K562 (cell line): ENCODE measurements around the gene CD82. TPM values are rescaled to one million over a fixed set of nuclear protein-coding genes. Genes with fewer than 3 reads are reported as not detected.

Source experiments
- ARID4B ChIP-seq: sonication (generic); formaldehyde crosslinking; IDR thresholded peaks from 2 replicates; pipeline ENCODE4 v1.8.0; 2022; ENCODE audit warnings: mild to moderate bottlenecking, missing genetic modification reagents
- BCOR ChIP-seq: fragments of 450-650 bp; IDR thresholded peaks from 2 replicates; pipeline ENCODE4 v1.6.1; 2016
- BRF1 ChIP-seq: IDR thresholded peaks from 3 replicates; pipeline ENCODE4 v1.6.1; 2011; ENCODE audit warnings: borderline replicate concordance, mild to moderate bottlenecking; ENCODE audit not compliant: insufficient read length; ENCODE audit errors: extremely low read depth
- CEBPZ ChIP-seq: fragments of 150-350 bp; IDR thresholded peaks from 2 replicates; pipeline ENCODE4 v1.6.1; 2014; ENCODE audit warnings: low read depth, mild to moderate bottlenecking, low read length, borderline replicate concordance
- CREBBP ChIP-seq: IDR thresholded peaks from one replicate; pipeline ENCODE4 v1.6.1; 2012; ENCODE audit warnings: low read depth, mild to moderate bottlenecking, control low read depth, inconsistent platforms, low read length
- E2F1 ChIP-seq: sonication (generic); formaldehyde crosslinking; IDR thresholded peaks from 2 replicates; pipeline ENCODE4 v1.8.1; 2023; ENCODE audit warnings: mild to moderate bottlenecking, missing genetic modification reagents, moderate library complexity
- GTF2E2 ChIP-seq: fragments of 200-800 bp; sonication (Bioruptor generic); IDR thresholded peaks from 2 replicates; pipeline ENCODE4 v1.6.1; 2016; ENCODE audit warnings: missing genetic modification characterization, missing compliant biosample characterization
- MNT ChIP-seq, 2 experiments: fragments of 450-650 bp; conservative IDR thresholded peaks; 2 replicates each; pipeline ENCODE4 v1.6.1; 2017; ENCODE audit warnings: mild to moderate bottlenecking in 2 of 2, moderate library complexity in 2 of 2
- NFIX ChIP-seq: fragments of 250-450 bp; sonication (Bioruptor Pico); IDR thresholded peaks from 2 replicates; pipeline ENCODE4 v1.4.0; 2020; ENCODE audit warnings: low read depth, mild to moderate bottlenecking, moderate library complexity
- SMC3 ChIP-seq: conservative IDR thresholded peaks from 2 replicates; pipeline ENCODE4 v1.6.1; 2011; ENCODE audit warnings: low read depth, low read length, improper control_type of control experiment; ENCODE audit not compliant: insufficient read depth
- TBP ChIP-seq: optimal IDR thresholded peaks from 2 replicates; pipeline ENCODE3; 2011; ENCODE audit warnings: low read depth, low read length, improper control_type of control experiment
- YBX1 ChIP-seq: fragments of 450-650 bp; IDR thresholded peaks from 2 replicates; pipeline ENCODE4 v1.7.1; 2016; ENCODE audit warnings: mild to moderate bottlenecking
- ZNF263 ChIP-seq: sonication (generic); formaldehyde crosslinking; IDR thresholded peaks from 2 replicates; pipeline ENCODE4 v1.8.0; 2022; ENCODE audit warnings: mild to moderate bottlenecking, missing genetic modification reagents, borderline replicate concordance
- ZNF280B ChIP-seq: fragments of 250-450 bp; sonication (Bioruptor Pico); IDR thresholded peaks from 2 replicates; pipeline ENCODE4 v1.5.1; 2021; ENCODE audit warnings: mild to moderate bottlenecking
- ZNF707 ChIP-seq: fragments of 250-450 bp; sonication (Bioruptor Pico); conservative IDR thresholded peaks from 2 replicates; pipeline ENCODE4 v1.8.0; 2022; ENCODE audit warnings: inconsistent platforms, mild to moderate bottlenecking, moderate library complexity
- polyA plus RNA-seq, 8 experiments: library from polyadenylated mRNA; depleted of rRNA in 4 of 8; stranded (reverse) in 5 of 8; unstranded in 3 of 8; fragments of >200 nt; fragmentation: Nextera tagmentation in 2 of 8; fragmentation: Illumina TruSeq in 1 of 8; extraction: Ambion mirVana in 2 of 8; extraction: Trizol in 1 of 8; gene quantifications; 2 replicates each; pipeline versions ENCODE4 v1.2.1 to v1.2.3, GENCODE V29; 2011 to 2014; ENCODE audit warnings: inconsistent platforms in 1 of 8, missing spikeins in 1 of 8
- total RNA-seq, 7 experiments: library from RNA; depleted of rRNA in 6 of 7; stranded (reverse); fragments of >200 nt in 6 of 7; fragmentation: Illumina TruSeq in 2 of 7; extraction: Trizol in 2 of 7; gene quantifications; 2 replicates each; pipeline versions ENCODE4 v1.2.1 to v1.2.3, GENCODE V29; 2011 to 2021; ENCODE audit warnings: low replicate concordance in 1 of 7

The CD82 gene
- total and polyA plus RNA-seq, 9 of the 15 experiments (the other 6 are each of a cell fraction or from before 2014, with no cell fraction given), result 0.27 to 9.4 (median 3.0) TPM

GRCh38 chr11:44564670-44565210 is 723 bp upstream of the CD82 start (continued):
- no peak for TF ChIP-seq ARID4B (CRISPR knock-in tag)
- no peak for TF ChIP-seq SMC3
- TF ChIP-seq E2F1 (CRISPR knock-in tag), result no peak
- TF ChIP-seq GTF2E2, result no peak
- TF ChIP-seq MNT (conservative IDR thresholded peaks at IDR 0.05), result peak in 1 of 2 experiments; percentile 54; a peak in 1 of 4 replicates
- TF ChIP-seq TBP, result no peak
- no peak for TF ChIP-seq NFIX (CRISPR knock-in tag)
- TF ChIP-seq CEBPZ, result no peak
- no peak for TF ChIP-seq ZNF707
- no peak for TF ChIP-seq ZNF280B
- TF ChIP-seq ZNF263 (CRISPR knock-in tag), result peak; percentile 33; the same call in 1 of the 2 replicates
- TF ChIP-seq CREBBP, result no peak
- TF ChIP-seq BCOR, result no peak
- TF ChIP-seq BRF1, result no peak
- TF ChIP-seq YBX1, result no peak
